AG09309 (cell line): ENCODE measurements around the gene HSPA12B.

Experiments used
- DNase-seq: peaks from one replicate; pipeline ENCODE4 v3.0.0-alpha.2; 2010; ENCODE audit warnings: low read depth
- H3K4me3 ChIP-seq: 2 replicates; pipeline ENCODE4 v1.5.1; 2011; ENCODE audit warnings: mild to moderate bottlenecking, low read depth, low read length, moderate library complexity; ENCODE audit not compliant: control insufficient read depth
- CTCF ChIP-seq: IDR thresholded peaks from 2 replicates; pipeline ENCODE4 v1.5.1; 2011; ENCODE audit warnings: mild to moderate bottlenecking, low read depth, low read length, inconsistent platforms; ENCODE audit not compliant: insufficient read depth, control insufficient read depth; ENCODE audit errors: missing control alignments

The HSPA12B gene

GRCh38 chr20:3710703-3711483 is 21.6 kb upstream of the HSPA12B start:
- no peak for DNase-seq
- H3K4me3 ChIP-seq = no peak overlapping the region
- peak; percentile 98 for TF ChIP-seq CTCF

- TF ChIP-seq CTCF = peak; percentile 4
- no peak overlapping the region for H3K4me3 ChIP-seq
- DNase-seq = no peak
Observed at GRCh38 chr20:3711484-3711941, 21.0 kb upstream of the HSPA12B start.

- DNase-seq = no peak
- TF ChIP-seq CTCF = no peak
- no peak within 1 kb of the TSS for H3K4me3 ChIP-seq
Observed at GRCh38 chr20:3712279-3712873, 20.1 kb upstream of the HSPA12B start, which contains the start of gene SIGLEC1. Gene SIGLEC1 (minus strand): TSS chr20:3712600. CDS start chr20:3707128, 5,472 bp downstream.

- no peak for TF ChIP-seq CTCF
- no peak for DNase-seq
- H3K4me3 ChIP-seq = no peak overlapping the region
Observed at GRCh38 chr20:3714092-3714491, 18.4 kb upstream of the HSPA12B start.

GRCh38 chr20:3716195-3716834 is 16.2 kb upstream of the HSPA12B start:
- TF ChIP-seq CTCF = peak; percentile 86
- no peak for DNase-seq
- H3K4me3 ChIP-seq = no peak overlapping the region

- DNase-seq = no peak
- TF ChIP-seq CTCF = no peak
- H3K4me3 ChIP-seq = no peak overlapping the region
Observed at GRCh38 chr20:3719046-3719445, 13.4 kb upstream of the HSPA12B start.
